Brain pericyte (primary cell): ENCODE results near the gene B9D1.

Experiments
- DNase-seq: peaks from one replicate; pipeline ENCODE4 v3.0.0-alpha.2; 2012; ENCODE audit warnings: low read depth, low spot score

Gene B9D1

GRCh38 chr17:19376811-19377210 lies 14.3 kb upstream of the B9D1 start:
- DNase-seq = no peak

GRCh38 chr17:19375732-19376131 lies 13.2 kb upstream of the B9D1 start:
- DNase-seq = no peak

- DNase-seq = no peak
These were observed 11.6 kb upstream of the B9D1 start for GRCh38 chr17:19374136-19374535.

GRCh38 chr17:19372866-19373504 lies 10.5 kb upstream of the B9D1 start:
- DNase-seq = no peak

- no peak for DNase-seq
These were observed 9.9 kb upstream of the B9D1 start for GRCh38 chr17:19372439-19372838.

- DNase-seq = no peak
These were observed 9.5 kb upstream of the B9D1 start for GRCh38 chr17:19372011-19372370.

GRCh38 chr17:19371259-19372010 lies 8.9 kb upstream of the B9D1 start:
- DNase-seq = no peak

GRCh38 chr17:19370493-19370960 lies 8.0 kb upstream of the B9D1 start:
- DNase-seq = no peak

- no peak for DNase-seq
These were observed 7.4 kb upstream of the B9D1 start for GRCh38 chr17:19369846-19370492.

GRCh38 chr17:19369107-19369778 lies 6.7 kb upstream of the B9D1 start:
- no peak for DNase-seq

- DNase-seq = no peak
These were observed 5.7 kb upstream of the B9D1 start for GRCh38 chr17:19368229-19368628.

- DNase-seq = no peak
These were observed 4.1 kb upstream of the B9D1 start for GRCh38 chr17:19366637-19366972.

- no peak for DNase-seq
These were observed 3.5 kb upstream of the B9D1 start for GRCh38 chr17:19365833-19366636.

- no peak for DNase-seq
These were observed 2.9 kb upstream of the B9D1 start for GRCh38 chr17:19365499-19365817.

- DNase-seq = no peak
These were observed 2.4 kb upstream of the B9D1 start for GRCh38 chr17:19364699-19365498.

GRCh38 chr17:19363460-19364035 lies 1.0 kb upstream of the B9D1 start:
- no peak for DNase-seq

- no peak for DNase-seq
These were observed 553 bp upstream of the B9D1 start for GRCh38 chr17:19363114-19363438.

GRCh38 chr17:19361944-19362276 lies 613 bp downstream of the B9D1 start:
- no peak for DNase-seq

- DNase-seq = no peak
These were observed 1.2 kb downstream of the B9D1 start for GRCh38 chr17:19361326-19361725.

GRCh38 chr17:19360772-19361171 lies 1.8 kb downstream of the B9D1 start:
- DNase-seq = no peak

GRCh38 chr17:19359856-19360255 lies 2.7 kb downstream of the B9D1 start:
- DNase-seq = no peak
